ENCODE data around the gene IMMT.

- TF ChIP-seq EZH2 (IDR thresholded peaks at IDR 0.05; ENCODE audit: low read length): no peak
- TF ChIP-seq CTCF (optimal IDR thresholded peaks at IDR 0.05 in 1 of 3, IDR thresholded peaks at IDR 0.05 in 1 of 3, conservative IDR thresholded peaks at IDR 0.05 in 1 of 3; ENCODE audit: extremely low read depth in 1 of 3, insufficient read depth in 2 of 3, low read length in 3 of 3): no peak
These were observed 18.7 kb downstream of the IMMT start for GRCh38 chr2:86176597-86176996.
